D721Med (cell line): ENCODE measurements around the gene HS2ST1.
"Not testable (repeated sequence)": the region's sequence is repeated elsewhere in the genome, so short reads cannot be mapped to it uniquely, and the experiment has no call there.

Experiments used
- DNase-seq: peaks from one replicate; pipeline ENCODE4 v3.0.0; 2011; ENCODE audit warnings: low spot score; ENCODE audit not compliant: insufficient read length
- FAIRE-seq: peaks from 2 replicates; lab custom pipeline; 2011; peaks lifted over from hg19 to GRCh38; lab: Jason Lieb, UNC
- CTCF ChIP-seq: IDR thresholded peaks from 2 replicates; pipeline ENCODE4 v1.5.1; 2012; ENCODE audit warnings: mild to moderate bottlenecking, control low read depth; ENCODE audit not compliant: insufficient read depth; ENCODE audit errors: missing control alignments

HS2ST1 gene

DNA sequence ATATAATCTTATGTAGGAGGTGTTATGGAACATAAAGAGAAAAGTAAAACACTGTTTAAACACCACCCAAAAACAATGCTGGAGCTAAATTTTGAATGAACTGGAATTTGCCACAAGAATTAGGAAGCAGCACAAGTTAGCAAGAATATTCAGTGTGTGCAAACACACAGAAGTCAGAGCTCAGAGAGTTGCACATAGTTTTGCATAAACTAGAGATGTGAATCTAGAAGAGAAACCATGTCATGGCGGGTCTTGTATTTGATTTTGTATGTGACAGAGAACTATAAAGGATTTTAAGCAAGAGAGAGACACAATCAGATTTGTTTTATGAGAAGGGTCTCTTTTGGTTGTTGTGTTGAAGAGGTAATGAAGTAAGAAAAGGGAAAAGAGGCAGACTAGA, 38.7 kb upstream of the HS2ST1 start:
- FAIRE-seq: no peak
- no peak for DNase-seq
- no peak for TF ChIP-seq CTCF

- no peak for DNase-seq
- no peak for TF ChIP-seq CTCF
- FAIRE-seq: no peak
Measured at GRCh38 chr1:86887479-86888162, 26.8 kb upstream of the HS2ST1 start.

- no peak for DNase-seq
- no peak for TF ChIP-seq CTCF
- no peak for FAIRE-seq
Measured at GRCh38 chr1:86888327-86888726, 26.1 kb upstream of the HS2ST1 start.

- not testable (repeated sequence) for DNase-seq, FAIRE-seq
Measured at GRCh38 chr1:86899401-86899800, 15.0 kb upstream of the HS2ST1 start.

- DNase-seq (no peak), FAIRE-seq (no peak)
Measured at GRCh38 chr1:86905875-86906274, 8.6 kb upstream of the HS2ST1 start.

GRCh38 chr1:86906419-86906818, 8.0 kb upstream of the HS2ST1 start:
- TF ChIP-seq CTCF: no peak
- FAIRE-seq (no peak), DNase-seq (no peak)

More at GRCh38 chr1:86905875-86906274, 8.6 kb upstream of the HS2ST1 start:
- TF ChIP-seq CTCF: no peak

DNA sequence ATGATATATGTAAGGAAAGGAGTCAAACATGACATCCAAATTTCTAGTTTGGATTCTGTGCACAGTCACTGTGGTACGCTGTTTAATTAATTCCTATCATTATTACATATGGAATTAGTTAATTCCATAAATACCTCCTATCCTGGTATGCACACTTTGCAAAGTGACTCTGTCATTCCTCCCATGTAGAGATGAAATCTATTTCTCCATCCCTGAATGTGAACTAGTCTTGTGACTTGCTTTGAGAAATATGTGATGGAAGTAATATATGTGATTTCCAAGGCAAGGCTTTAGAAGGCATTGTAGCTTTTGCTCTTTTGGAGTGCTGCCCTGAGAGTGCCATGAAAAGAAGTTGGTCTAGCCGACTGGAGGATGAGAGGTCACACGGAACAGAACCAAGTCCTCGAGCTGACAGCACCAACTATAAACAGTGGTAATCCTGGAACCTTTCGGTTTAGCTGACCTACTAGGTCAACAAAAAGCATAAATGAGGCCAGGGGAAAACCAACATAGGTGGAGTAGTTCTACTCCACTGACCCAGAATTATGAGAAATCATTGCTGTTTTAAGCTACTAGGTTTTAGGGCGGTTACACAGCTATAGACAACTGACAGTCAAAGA, 2.0 kb upstream of the HS2ST1 start:
- DNase-seq (no peak), FAIRE-seq (no peak)
- TF ChIP-seq CTCF: no peak
